Gastrocnemius medialis (tissue), 4 donors: ENCODE results near the gene SCUBE1. TPM values are rescaled to one million over a fixed set of nuclear protein-coding genes. Genes with fewer than 3 reads are reported as not detected.

ENCODE experiments used
- ATAC-seq, 2 donors: fragments of 150-250 bp; one replicate each; pipeline ENCODE4 v1.9.1; 2016
- DNase-seq, 2 donors: peaks; one replicate each; pipeline ENCODE4 v3.0.0-alpha.2; 2019
- H3K27ac ChIP-seq, 4 donors: fragments of 200-600 bp; sonication (generic); 1 replicate in 1 of 4; 2 replicates in 3 of 4; pipeline ENCODE4 v1.5.1; 2016 to 2018; ENCODE audit warnings: mild to moderate bottlenecking in 2 of 4, moderate library complexity in 1 of 4
- H3K27me3 ChIP-seq, 3 donors: fragments of 200-600 bp; sonication (generic) in 2 of 3; 1 replicate in 1 of 3; 2 replicates in 2 of 3; pipeline versions ENCODE4 v1.5.1 to v1.6.0; 2016 to 2019; ENCODE audit warnings: mild to moderate bottlenecking in 1 of 3, moderate library complexity in 1 of 3
- H3K36me3 ChIP-seq, 2 donors: fragments of 200-600 bp; sonication (generic) in 1 of 2; one replicate each; pipeline ENCODE4 v1.5.1; 2017 to 2018
- H3K4me1 ChIP-seq, 2 donors: fragments of 200-600 bp; sonication (generic) in 1 of 2; one replicate each; pipeline ENCODE4 v1.5.1; 2016 to 2017; ENCODE audit warnings: mild to moderate bottlenecking in 2 of 2
- H3K4me3 ChIP-seq, 4 donors: fragments of 200-600 bp; sonication (generic) in 3 of 4; 1 replicate in 1 of 4; 2 replicates in 3 of 4; pipeline ENCODE4 v1.5.1; 2016 to 2019; ENCODE audit warnings: mild to moderate bottlenecking in 2 of 4
- H3K9me3 ChIP-seq, 3 donors: fragments of 200-600 bp; sonication (generic) in 2 of 3; 1 replicate in 1 of 3; 2 replicates in 2 of 3; pipeline ENCODE4 v1.5.1; 2016 to 2019
- POLR2A ChIP-seq, 2 donors: fragments of 450-650 bp; IDR thresholded peaks; one replicate each; pipeline ENCODE4 v1.6.1; 2017; ENCODE audit warnings: antibody characterized with exemption in 2 of 2, mild to moderate bottlenecking in 2 of 2, moderate library complexity in 2 of 2
- in situ Hi-C, 4 donors: fragments of 200-750 bp; cut with MboI; loops; one replicate each; pipeline versions ENCODE4 v1.15.0 to v1.8.0; 2017; ENCODE audit warnings: low sequenced_read_pairs in 4 of 4
- intact Hi-C: fragments of 100-400 bp; cut with DNase I; formaldehyde crosslinking; loops from one replicate; pipeline ENCODE4 v1.15.1; 2023; ENCODE audit warnings: low total_unique reads
- total RNA-seq, 4 donors: library from RNA; depleted of rRNA; stranded (reverse); fragments of >200 nt; gene quantifications; one replicate each; pipeline versions ENCODE4 v1.1.0 to v1.2.3, GENCODE V29; 2016
- TF ChIP-seq, protein P1 (sequence below), 5 experiments: fragments of 450-650 bp in 3 of 5; fragments of 200-600 bp in 2 of 5; sonication (generic) in 2 of 5; IDR thresholded peaks in 4 of 5; conservative IDR thresholded peaks in 1 of 5; 1 replicate in 4 of 5; 2 replicates in 1 of 5; pipeline ENCODE4 v1.5.1; 2016 to 2019; ENCODE audit warnings: antibody characterized with exemption in 5 of 5, mild to moderate bottlenecking in 3 of 5, moderate library complexity in 3 of 5

SCUBE1 gene
- total RNA-seq, 4 donors from 2014 or later, result 0.20 to 0.55 (median 0.41) TPM

DNA sequence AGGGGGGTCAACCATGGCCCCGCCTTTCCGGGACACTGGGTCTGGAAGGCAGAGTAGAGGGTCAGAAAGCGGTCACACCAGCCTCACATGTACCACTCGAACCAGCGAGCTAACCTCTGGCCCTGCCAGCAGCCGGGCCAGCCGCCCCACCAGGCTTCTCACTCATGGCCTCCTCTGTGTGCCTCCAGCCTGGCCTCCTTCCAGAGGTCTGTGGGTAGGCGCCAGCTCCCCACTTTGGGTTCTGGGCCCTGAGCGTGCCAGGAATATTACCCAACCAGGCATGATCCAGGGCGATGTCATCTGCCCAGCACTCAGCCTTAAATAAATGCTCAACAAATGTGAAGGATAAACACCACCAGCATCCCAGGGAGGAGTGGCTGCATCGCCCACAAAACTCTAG, 5.8 kb downstream of the SCUBE1 start:
- no peaks in the 10 kb centered on the region for H3K36me3 ChIP-seq
- H3K4me3 ChIP-seq, result no peak overlapping the region
- ATAC-seq (no peak), DNase-seq (no peak)
- intact Hi-C loops, result no loop called here
- H3K4me1 ChIP-seq, result no peaks in the 10 kb centered on the region
- no peak for TF ChIP-seq POLR2A (IDR thresholded peaks at IDR 0.05)
- TF ChIP-seq, protein P1, sequence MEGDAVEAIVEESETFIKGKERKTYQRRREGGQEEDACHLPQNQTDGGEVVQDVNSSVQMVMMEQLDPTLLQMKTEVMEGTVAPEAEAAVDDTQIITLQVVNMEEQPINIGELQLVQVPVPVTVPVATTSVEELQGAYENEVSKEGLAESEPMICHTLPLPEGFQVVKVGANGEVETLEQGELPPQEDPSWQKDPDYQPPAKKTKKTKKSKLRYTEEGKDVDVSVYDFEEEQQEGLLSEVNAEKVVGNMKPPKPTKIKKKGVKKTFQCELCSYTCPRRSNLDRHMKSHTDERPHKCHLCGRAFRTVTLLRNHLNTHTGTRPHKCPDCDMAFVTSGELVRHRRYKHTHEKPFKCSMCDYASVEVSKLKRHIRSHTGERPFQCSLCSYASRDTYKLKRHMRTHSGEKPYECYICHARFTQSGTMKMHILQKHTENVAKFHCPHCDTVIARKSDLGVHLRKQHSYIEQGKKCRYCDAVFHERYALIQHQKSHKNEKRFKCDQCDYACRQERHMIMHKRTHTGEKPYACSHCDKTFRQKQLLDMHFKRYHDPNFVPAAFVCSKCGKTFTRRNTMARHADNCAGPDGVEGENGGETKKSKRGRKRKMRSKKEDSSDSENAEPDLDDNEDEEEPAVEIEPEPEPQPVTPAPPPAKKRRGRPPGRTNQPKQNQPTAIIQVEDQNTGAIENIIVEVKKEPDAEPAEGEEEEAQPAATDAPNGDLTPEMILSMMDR (IDR thresholded peaks at IDR 0.05 in 4 of 5, conservative IDR thresholded peaks at IDR 0.05 in 1 of 5), result no peak
- no peaks in the 10 kb centered on the region for H3K9me3 ChIP-seq
- in situ Hi-C loops, result no loop called here
- no peak overlapping the region for H3K27ac ChIP-seq
- peaks cover 19 to 26% (median 22%) of the 10 kb centered on the region in 3 donors for H3K27me3 ChIP-seq

DNA sequence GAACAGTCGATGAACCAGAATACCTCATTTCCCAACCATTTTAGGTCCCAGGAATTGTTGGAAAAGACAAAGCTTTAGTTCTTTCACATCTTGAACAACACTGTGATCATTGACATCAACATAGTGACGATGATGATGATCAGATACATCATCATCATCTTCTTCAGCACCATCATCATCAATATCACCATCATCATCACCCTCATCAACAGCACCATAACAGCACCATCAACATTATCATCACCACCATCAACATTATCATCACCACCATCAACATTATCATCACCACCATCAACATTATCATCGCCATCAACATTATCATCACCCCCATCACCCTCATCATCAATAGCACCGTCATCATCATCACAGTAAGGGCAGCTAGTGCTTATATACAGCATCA, 8.8 kb downstream of the SCUBE1 start:
- no peaks in the 10 kb centered on the region for H3K36me3 ChIP-seq
- no peak for TF ChIP-seq POLR2A (IDR thresholded peaks at IDR 0.05)
- TF ChIP-seq, protein P1 (IDR thresholded peaks at IDR 0.05 in 4 of 5, conservative IDR thresholded peaks at IDR 0.05 in 1 of 5), result no peak
- no peak overlapping the region for H3K27ac ChIP-seq
- peaks cover 0 to 6% (median 5%) of the 10 kb centered on the region in 3 donors for H3K27me3 ChIP-seq
- no peak for DNase-seq
- ATAC-seq, result no peak
- in situ Hi-C loops (no loop called here), intact Hi-C loops (no loop called here)
- no peaks in the 10 kb centered on the region for H3K9me3 ChIP-seq
- no peak overlapping the region for H3K4me3 ChIP-seq
- no peaks in the 10 kb centered on the region for H3K4me1 ChIP-seq

DNA sequence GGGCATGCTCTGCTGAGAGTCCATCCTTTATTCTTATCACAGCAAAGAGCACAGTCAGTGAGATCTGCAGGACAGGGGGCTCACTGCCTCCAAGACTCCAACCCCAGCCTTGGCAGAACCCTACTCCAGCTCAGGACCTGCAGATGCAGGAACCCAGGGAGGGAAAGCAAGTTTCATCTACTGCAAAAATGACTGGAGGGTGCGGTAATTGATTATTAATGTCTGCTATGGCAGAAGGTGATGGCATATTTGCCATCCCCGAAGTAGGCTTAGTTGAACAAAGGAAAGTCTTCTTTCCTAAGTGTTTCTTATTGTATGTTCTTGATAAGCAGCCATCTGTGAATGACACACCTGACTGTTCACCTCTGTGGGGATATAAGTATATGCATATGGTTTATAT, 9.2 kb downstream of the SCUBE1 start:
- Histone ChIP-seq H3K9me3 (no peaks in the 10 kb centered on the region), H3K36me3 (no peaks in the 10 kb centered on the region), H3K27me3 (peaks cover 0 to 3% (median 2%) of the 10 kb centered on the region in 3 donors), H3K27ac (no peak overlapping the region), H3K4me1 (no peaks in the 10 kb centered on the region), H3K4me3 (no peak overlapping the region)
- intact Hi-C loops, result no loop called here
- DNase-seq, result no peak
- no peak for TF ChIP-seq POLR2A (IDR thresholded peaks at IDR 0.05)
- TF ChIP-seq, protein P1 (IDR thresholded peaks at IDR 0.05 in 4 of 5, conservative IDR thresholded peaks at IDR 0.05 in 1 of 5), result no peak
- no peak for ATAC-seq
- in situ Hi-C loops, result no loop called here

DNA sequence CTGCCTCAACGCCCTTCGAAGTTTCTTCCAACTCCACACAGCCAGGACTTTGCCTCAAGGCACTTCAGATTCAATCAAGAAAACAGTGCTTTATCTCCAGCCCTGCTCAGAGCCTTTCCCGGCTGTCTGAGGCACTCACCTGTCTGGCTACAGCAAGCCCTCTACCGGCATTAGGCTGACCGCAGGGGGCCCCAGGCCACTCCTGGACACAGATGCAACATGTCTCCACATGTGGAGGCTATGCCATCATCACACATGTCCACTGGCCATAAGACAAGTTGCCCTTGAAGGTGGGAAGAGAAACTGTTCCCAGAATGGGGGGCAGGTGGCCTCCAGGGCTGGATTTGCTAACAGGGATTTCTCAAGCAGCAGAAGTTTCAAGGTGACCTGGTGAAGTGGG, 10.0 kb downstream of the SCUBE1 start:
- DNase-seq (no peak), ATAC-seq (no peak)
- Histone ChIP-seq H3K4me1 (no peaks in the 10 kb centered on the region), H3K4me3 (no peak overlapping the region), H3K9me3 (no peaks in the 10 kb centered on the region), H3K27ac (no peak overlapping the region), H3K27me3 (peaks cover 0 to 3% (median 0%) of the 10 kb centered on the region in 3 donors), H3K36me3 (no peaks in the 10 kb centered on the region)
- TF ChIP-seq, protein P1 (IDR thresholded peaks at IDR 0.05 in 4 of 5, conservative IDR thresholded peaks at IDR 0.05 in 1 of 5), result no peak
- TF ChIP-seq POLR2A (IDR thresholded peaks at IDR 0.05), result no peak
- in situ Hi-C loops (no loop called here), intact Hi-C loops (no loop called here)

DNA sequence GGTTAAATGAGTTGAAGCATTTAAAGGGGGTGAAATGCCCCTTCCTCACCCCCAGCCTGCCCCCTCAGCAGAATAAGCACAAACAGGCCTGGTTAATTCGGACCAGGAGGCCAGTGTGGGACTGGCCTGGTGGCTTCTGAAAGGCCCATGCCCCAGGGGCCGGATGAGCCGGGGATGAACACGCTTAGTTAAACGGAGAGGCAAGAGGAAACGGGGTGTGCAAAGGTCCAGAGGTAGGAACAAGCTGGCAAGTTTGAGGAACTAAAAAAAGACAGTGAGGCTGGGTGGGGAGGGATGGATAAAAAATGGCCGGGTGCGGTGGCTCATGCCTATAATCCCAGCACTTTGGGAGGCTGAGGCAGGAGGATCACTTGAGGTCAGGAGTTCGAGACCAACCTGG, 11.5 kb downstream of the SCUBE1 start:
- no peak overlapping the region for H3K4me3 ChIP-seq
- H3K27ac ChIP-seq, result no peak overlapping the region
- no peaks in the 10 kb centered on the region for H3K36me3 ChIP-seq
- TF ChIP-seq POLR2A (IDR thresholded peaks at IDR 0.05), result no peak
- TF ChIP-seq, protein P1 (IDR thresholded peaks at IDR 0.05 in 4 of 5, conservative IDR thresholded peaks at IDR 0.05 in 1 of 5), result no peak
- ATAC-seq (no peak), DNase-seq (no peak)
- in situ Hi-C loops, result no loop called here
- peaks cover 0 to 5% (median 3%) of the 10 kb centered on the region in 3 donors for H3K27me3 ChIP-seq
- H3K9me3 ChIP-seq, result no peaks in the 10 kb centered on the region
- intact Hi-C loops, result no loop called here
- no peaks in the 10 kb centered on the region for H3K4me1 ChIP-seq
